ENCODE measurements around the gene CFAP299.

DNA sequence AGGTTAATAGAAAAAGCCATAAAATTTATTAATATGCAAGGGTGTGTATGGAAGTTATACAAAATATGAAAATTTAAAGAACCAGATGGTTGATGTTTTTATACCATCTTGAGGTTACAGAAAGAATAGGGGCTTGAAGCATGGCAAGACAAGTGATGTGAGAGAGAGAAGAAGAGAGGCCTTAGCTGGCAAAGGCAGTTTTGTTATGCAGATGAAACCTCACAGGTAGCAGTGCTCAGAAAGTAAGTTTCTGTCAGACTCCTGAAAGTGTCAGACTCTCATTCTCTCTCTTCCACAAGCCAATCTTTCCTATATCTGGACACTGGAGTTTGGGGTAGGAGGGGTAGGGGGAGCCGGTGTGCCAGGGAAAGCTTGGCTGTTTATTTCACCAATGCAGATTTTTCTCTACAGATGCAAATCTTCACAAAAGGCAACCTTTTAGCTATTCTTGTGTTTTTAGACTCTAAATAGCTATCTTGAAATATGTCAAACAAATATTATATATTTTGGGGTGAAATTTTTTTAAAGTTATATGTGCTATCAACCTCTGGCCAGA is 124.5 kb downstream of the CFAP299 start:
- TF ChIP-seq, protein P1, sequence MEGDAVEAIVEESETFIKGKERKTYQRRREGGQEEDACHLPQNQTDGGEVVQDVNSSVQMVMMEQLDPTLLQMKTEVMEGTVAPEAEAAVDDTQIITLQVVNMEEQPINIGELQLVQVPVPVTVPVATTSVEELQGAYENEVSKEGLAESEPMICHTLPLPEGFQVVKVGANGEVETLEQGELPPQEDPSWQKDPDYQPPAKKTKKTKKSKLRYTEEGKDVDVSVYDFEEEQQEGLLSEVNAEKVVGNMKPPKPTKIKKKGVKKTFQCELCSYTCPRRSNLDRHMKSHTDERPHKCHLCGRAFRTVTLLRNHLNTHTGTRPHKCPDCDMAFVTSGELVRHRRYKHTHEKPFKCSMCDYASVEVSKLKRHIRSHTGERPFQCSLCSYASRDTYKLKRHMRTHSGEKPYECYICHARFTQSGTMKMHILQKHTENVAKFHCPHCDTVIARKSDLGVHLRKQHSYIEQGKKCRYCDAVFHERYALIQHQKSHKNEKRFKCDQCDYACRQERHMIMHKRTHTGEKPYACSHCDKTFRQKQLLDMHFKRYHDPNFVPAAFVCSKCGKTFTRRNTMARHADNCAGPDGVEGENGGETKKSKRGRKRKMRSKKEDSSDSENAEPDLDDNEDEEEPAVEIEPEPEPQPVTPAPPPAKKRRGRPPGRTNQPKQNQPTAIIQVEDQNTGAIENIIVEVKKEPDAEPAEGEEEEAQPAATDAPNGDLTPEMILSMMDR (IDR thresholded peaks at IDR 0.05), result peak in 2 of 6 experiments; percentile 14
- TF ChIP-seq POLR2A (IDR thresholded peaks at IDR 0.05), result no peak

Data from Peyer's patch (tissue), 4 donors.